HG02884 (cell line): ENCODE measurements around the gene FIBIN.
"Not testable (repeated sequence)": the region's sequence is repeated elsewhere in the genome, so short reads cannot be mapped to it uniquely, and the experiment has no call there.

Experiments used
- ATAC-seq: cut with Tn5 transposase; IDR thresholded peaks from one replicate; pipeline ENCODE4 v1.9.1; 2021; ENCODE audit warnings: mild to moderate bottlenecking, moderate library complexity; ENCODE audit not compliant: unreplicated experiment

FIBIN gene

DNA sequence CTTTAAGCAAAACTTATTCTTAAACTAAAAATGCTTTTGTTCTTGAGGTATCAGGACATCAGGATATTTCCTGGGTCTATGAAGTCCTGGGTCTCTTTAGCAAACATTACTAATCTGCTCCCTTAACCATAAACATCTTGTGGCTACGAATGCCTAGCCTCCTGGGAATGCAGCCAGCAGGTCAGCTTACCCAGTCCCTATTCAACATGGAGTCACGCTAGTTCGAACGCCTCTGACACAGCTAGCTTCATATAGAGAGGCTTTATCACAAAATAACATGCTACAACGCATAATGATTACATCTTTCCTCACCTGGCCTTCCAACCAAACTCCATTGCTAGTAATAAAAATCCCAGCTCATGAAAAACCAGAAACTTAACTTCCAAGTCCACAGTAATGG is 17.5 kb upstream of the FIBIN start:
- no peak for ATAC-seq

DNA sequence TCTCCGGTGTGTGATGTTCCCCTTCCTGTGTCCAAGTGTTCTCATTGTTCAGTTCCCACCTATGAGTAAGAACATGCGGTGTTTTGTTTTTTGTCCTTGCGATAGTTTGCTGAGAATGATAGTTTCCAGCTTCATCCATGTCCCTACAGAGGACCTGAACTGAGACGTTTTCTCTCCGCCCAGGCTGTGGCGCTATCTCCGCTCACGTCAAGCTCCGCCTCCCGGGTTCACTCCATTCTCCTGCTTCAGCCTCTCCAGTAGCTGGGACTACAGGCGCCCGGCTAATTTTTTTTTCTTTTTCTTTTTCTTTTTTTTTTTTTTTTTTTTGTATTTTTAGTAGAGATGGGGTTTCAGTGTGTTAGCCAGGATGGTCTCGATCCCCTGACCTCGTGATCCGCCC is 16.7 kb upstream of the FIBIN start:
- ATAC-seq, result not testable (repeated sequence)

GRCh38 chr11:26983645-26984044 is 10.3 kb upstream of the FIBIN start:
- ATAC-seq, result no peak

GRCh38 chr11:26985470-26985869 is 8.4 kb upstream of the FIBIN start:
- no peak for ATAC-seq

DNA sequence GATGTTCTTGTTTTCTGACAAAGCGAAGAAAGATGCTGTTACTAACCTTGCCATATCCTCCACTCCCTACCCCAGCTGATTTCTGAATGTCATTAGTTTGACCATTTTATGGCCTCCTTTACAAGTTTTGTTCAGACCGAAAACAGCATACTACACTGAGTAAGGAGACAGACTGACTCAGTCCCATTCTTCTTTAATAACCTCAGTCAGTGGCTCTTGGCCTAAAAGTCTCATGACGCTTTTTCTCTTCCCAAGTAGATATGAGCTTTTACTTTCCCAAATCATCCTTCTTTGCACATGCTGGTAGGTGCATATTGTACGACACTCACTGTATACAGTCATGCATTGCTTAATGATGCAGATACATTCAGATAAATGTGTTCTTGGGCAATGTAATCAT is 8.0 kb upstream of the FIBIN start:
- no peak for ATAC-seq

DNA sequence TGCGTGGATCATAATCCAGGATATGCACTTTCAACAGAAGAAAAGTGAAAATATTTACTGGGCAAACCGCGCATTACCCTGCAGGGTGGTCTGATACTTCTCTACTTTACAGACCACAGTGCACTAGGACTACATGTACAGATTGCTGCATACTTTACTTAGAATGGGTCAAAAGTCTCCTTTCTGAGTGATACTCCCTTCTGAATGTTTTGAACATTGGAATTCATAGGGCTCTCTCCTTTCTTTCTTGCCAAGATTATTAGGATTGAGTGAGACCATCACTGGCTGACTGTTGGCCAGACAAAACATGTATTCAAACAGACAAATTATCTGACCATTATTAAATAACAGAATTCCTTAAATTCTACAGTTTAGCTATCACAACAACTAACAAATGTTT is 6.6 kb upstream of the FIBIN start:
- ATAC-seq, result no peak

DNA sequence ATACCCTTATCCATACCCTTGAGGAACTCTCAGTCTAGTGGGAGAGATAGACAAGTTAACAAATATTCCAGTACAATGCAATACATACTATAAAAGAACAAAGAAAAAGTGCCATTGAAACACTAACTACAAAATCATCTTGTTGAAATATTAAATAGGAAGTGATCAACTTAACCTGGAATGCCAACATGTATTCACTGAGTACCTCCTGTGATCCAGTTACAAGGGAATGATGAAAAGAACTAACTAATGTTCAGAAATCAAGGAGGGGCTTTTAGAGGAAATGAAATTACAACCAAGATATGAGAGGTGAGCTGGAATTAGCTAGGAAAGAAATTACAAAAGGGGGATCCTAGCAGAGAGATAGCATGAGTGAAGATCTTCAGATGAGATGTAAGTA is 6.2 kb upstream of the FIBIN start:
- ATAC-seq, result no peak

DNA sequence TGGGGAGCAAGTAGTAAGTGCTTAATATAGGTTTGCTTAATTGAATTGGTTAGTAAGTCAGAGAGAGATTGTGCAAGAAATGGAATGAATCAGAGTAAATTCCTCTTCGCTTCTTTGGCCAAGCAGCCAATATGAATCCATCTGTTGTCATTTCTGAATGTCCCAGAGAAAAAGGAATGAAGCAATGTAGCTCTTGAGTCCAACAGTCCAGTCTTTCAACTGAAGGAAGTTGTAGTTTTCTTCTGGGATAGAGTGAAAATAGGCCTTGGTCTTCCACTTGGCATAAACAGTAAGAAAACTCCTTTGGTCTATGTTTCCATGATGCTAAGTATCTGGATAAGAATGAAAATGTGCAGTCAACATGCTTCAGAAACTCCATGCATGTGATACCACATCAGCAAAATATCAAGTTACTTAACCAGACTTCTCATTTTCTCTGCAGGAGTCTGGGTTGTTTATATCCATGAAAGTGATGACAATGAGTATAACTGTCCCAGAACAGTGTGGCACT is 1.8 kb upstream of the FIBIN start:
- ATAC-seq, result no peak

GRCh38 chr11:26994631-26995095 is 751 bp downstream of the FIBIN start:
- ATAC-seq, result no peak

DNA sequence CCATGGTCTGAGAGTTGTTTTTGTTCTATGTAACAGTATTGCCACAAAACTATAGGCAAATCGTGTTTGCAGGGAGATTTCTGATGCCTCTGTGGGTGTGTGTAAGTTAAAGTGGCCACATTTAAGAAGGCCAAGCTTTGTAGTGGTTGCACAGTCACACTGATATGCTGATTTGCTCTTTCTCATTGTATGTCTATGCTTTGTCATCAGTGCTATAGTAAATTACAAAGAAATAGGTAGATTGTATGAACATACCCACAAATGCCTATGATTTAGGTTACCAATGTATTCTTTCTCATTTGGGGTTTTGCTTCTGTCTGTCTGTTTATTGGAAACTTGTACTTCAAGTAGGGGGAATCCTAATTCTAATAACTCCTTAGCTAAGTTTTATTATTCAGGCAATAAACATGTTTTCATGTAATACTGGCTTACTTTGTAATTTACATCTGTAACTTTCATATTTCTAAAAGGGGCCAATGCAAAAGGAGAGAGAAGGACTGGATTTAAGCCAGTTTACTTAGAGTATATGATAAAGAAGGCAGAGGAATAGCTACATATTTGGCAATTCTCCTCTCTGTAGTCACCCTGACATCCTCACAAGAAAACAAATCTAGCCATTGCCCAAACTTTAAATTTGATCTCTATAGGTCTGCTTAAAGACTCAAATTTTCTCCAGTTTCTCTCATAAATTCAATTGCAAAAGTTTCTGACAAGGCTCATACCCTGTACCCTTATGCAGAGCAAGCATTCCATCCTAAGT is 2.0 kb downstream of the FIBIN start:
- ATAC-seq, result no peak

GRCh38 chr11:26997378-26997777 is 3.5 kb downstream of the FIBIN start:
- no peak for ATAC-seq

- ATAC-seq, result not testable (repeated sequence)
These were observed 7.3 kb downstream of the FIBIN start for GRCh38 chr11:27001136-27001730.

DNA sequence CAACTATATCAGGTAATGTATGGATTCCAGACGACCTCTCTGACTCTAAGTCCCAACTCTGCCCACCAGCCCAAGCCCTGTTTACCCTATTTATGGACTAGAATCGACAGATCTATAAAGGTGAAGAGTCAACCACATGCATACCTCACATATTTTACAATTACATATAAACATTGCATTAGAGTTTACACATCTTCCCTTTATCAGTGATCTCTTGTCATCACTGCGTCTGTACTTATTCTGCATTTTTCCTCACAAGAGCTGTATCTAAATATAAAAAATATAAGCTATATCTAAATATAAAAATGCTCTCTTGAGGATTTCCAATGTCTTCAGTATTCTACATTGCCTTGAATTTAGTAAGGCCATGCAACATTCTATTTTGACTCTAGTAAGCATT is 8.5 kb downstream of the FIBIN start:
- ATAC-seq, result no peak

DNA sequence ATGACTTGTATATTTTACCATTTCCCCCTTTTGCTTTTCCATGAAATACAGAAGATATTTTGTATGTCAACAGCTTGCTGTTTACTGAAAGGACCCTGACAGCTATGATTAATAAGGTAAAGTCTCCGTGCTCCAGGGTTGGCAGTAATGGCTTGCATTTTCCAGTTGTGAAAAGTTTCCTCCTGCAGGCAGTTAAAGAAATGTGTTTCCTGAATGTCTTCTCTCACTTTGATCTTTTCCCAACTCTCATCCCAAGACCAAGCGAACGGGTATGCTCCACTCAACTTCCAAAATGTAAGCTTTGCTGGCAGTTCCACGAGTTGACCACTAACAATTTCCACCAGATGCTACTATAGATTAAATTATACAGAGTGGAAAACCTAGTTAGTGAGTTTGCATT is 8.9 kb downstream of the FIBIN start:
- ATAC-seq, result no peak

- ATAC-seq, result no peak
These were observed 10.2 kb downstream of the FIBIN start for GRCh38 chr11:27004103-27004502.

GRCh38 chr11:27008811-27009535 is 15.1 kb downstream of the FIBIN start:
- no peak for ATAC-seq

- ATAC-seq, result no peak
These were observed 17.8 kb downstream of the FIBIN start for GRCh38 chr11:27011560-27012233.

- ATAC-seq, result no peak
These were observed 18.5 kb downstream of the FIBIN start for GRCh38 chr11:27012234-27012921.

DNA sequence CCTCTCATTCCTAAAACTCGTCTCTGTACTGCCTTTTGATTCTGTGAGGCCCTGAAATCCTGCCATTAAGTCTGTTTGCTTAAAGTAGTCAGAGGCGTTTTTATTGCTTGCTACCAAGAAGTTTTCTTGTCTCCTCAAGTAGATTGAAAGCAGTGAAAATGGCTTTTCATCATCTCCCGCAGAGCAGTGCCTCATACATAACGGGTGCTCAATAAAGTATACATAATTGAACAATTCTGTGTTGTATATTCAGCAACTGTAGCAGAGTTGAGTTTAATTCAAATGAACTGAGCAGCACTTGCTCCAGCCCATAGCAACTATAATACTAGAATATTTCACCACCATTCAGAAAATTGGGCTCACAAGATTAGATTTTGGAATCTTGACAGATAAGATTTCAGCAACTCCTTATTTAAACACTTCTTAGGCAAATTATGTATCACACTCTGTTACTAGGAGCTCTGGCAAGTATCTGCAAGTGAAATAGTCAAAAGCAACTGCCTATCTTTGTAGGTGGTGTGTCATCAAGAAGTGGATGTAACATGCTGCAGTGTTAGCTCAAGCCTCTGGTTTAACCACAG is 20.0 kb downstream of the FIBIN start:
- no peak for ATAC-seq

DNA sequence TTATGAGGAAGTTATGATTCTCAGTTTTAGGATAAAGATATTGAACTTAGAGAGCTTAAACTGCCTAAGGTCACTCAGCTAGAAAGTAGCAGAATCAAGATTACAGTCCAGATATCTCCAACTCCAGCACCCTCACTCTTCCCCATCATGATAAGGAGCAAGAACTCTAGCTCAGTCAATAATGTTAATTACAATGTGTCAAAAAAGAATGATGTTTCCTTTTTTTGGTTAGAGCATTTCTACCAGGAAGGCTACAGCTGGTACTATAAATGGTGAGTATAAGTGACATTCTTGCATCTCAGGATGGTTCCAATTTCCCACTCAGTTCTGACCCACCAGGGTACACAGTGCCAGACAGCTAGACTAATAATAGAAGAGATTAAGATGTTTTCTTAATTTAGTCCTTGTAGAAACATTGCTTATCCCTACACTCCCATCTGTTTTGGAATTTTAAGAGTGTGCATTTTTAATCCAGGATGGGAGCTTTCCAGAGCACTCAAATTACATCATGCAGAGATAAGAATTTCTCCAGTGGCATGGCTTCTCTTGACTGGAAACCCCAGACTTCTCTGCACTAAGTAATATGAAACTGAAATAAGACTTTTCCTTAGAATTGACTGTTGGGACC is 25.1 kb downstream of the FIBIN start:
- no peak for ATAC-seq
